ENCODE data around the gene ANKHD1.

The ANKHD1 gene

GRCh38 chr5:140587495-140587894, 185.9 kb downstream of the ANKHD1 start:
- DNase-seq (ENCODE audit: extremely low read depth, low read depth) = no peak
- H3K4me3 ChIP-seq (replicated peaks; ENCODE audit: low read depth, low read length) = no peak overlapping the region
- TF ChIP-seq CTCF (IDR thresholded peaks at IDR 0.05; ENCODE audit: low read depth, low read length, missing control alignments) = no peak

- DNase-seq (ENCODE audit: extremely low read depth, low read depth) = no peak
- TF ChIP-seq CTCF (IDR thresholded peaks at IDR 0.05; ENCODE audit: low read depth, low read length, missing control alignments) = no peak
Observed at GRCh38 chr5:140588311-140589070, 186.9 kb downstream of the ANKHD1 start.

More at GRCh38 chr5:140588311-140589070, 186.9 kb downstream of the ANKHD1 start:
- H3K4me3 ChIP-seq (replicated peaks; ENCODE audit: low read depth, low read length) = no peak overlapping the region

Measured in HFF-Myc (cell line).